Hippocampal formation (tissue), 2 donors: ENCODE results near the gene RFLNA.

ENCODE experiments used
- DNase-seq, 2 donors: peaks; one replicate each; lab custom pipeline; 2025; lab: John Stamatoyannopoulos, UW

The RFLNA gene

GRCh38 chr12:124294780-124295341, at the start of gene RFLNA:
Gene RFLNA, plus strand, starts transcription at chr12:124295093. Its CDS starts 337 bp downstream, at chr12:124295430.
- DNase-seq, result no peak

- no peak for DNase-seq
These were observed 47.6 kb upstream of the RFLNA start for GRCh38 chr12:124247331-124247730.

GRCh38 chr12:124248941-124249825, 45.7 kb upstream of the RFLNA start:
- no peak for DNase-seq

- DNase-seq, result no peak
These were observed 43.7 kb upstream of the RFLNA start for GRCh38 chr12:124251186-124251585.

GRCh38 chr12:124252964-124253363, 41.9 kb upstream of the RFLNA start:
- DNase-seq, result no peak

- no peak for DNase-seq
These were observed 40.8 kb upstream of the RFLNA start for GRCh38 chr12:124254126-124254525.

- no peak for DNase-seq
These were observed 35.5 kb upstream of the RFLNA start for GRCh38 chr12:124259154-124260066.

- no peak for DNase-seq
These were observed 33.0 kb upstream of the RFLNA start for GRCh38 chr12:124261885-124262284.

GRCh38 chr12:124264089-124264795, 30.7 kb upstream of the RFLNA start:
- DNase-seq, result no peak

GRCh38 chr12:124264879-124265278, 30.0 kb upstream of the RFLNA start:
- DNase-seq, result no peak

GRCh38 chr12:124267205-124267778, 27.6 kb upstream of the RFLNA start:
- DNase-seq, result no peak

GRCh38 chr12:124270671-124271070, 24.2 kb upstream of the RFLNA start:
- no peak for DNase-seq

GRCh38 chr12:124273630-124274029, 21.3 kb upstream of the RFLNA start:
- DNase-seq, result no peak

- no peak for DNase-seq
These were observed 18.6 kb upstream of the RFLNA start for GRCh38 chr12:124276337-124276736.

- DNase-seq, result no peak
These were observed 17.3 kb upstream of the RFLNA start for GRCh38 chr12:124277394-124278241.

- peak; percentile 42 to 46 for DNase-seq
These were observed 16.3 kb upstream of the RFLNA start for GRCh38 chr12:124278389-124279101.

- no peak for DNase-seq
These were observed 15.6 kb upstream of the RFLNA start for GRCh38 chr12:124279315-124279714.

- no peak for DNase-seq
These were observed 15.0 kb upstream of the RFLNA start for GRCh38 chr12:124279846-124280360.

- DNase-seq, result no peak
These were observed 13.6 kb upstream of the RFLNA start for GRCh38 chr12:124281309-124281708.
